ENCODE results near the gene HNRNPA2B1.
"Not testable (repeated sequence)": the region's sequence is repeated elsewhere in the genome, so short reads cannot be mapped to it uniquely, and the experiment has no call there.

The HNRNPA2B1 gene

GRCh38 chr7:26159243-26159642, 41.3 kb downstream of the HNRNPA2B1 start:
- Histone ChIP-seq H3K4me3 (ENCODE audit: extremely low read depth, insufficient read depth, low read length, poor library complexity, severe bottlenecking) (no peak overlapping the region), H3K36me3 (ENCODE audit: control insufficient read depth, insufficient read depth, low read length) (no peaks in the 10 kb centered on the region), H3K4me1 (ENCODE audit: control insufficient read depth, insufficient read depth, low read length, poor library complexity, severe bottlenecking) (peaks cover 41% of the 10 kb centered on the region), H3K27ac (ENCODE audit: low read depth, low read length, severe bottlenecking) (no peak overlapping the region), H3K9me3 (ENCODE audit: control insufficient read depth, low read length) (no peaks in the 10 kb centered on the region)
- 97 to 100% methylated on average over 2 of the region's 2 CpGs for WGBS, 2 experiments (ENCODE audit: insufficient coverage in 2 of 2)

GRCh38 chr7:26157520-26158105, 42.9 kb downstream of the HNRNPA2B1 start:
- Histone ChIP-seq H3K9me3 (ENCODE audit: control insufficient read depth, low read length) (no peaks in the 10 kb centered on the region), H3K36me3 (ENCODE audit: control insufficient read depth, insufficient read depth, low read length) (no peaks in the 10 kb centered on the region), H3K4me1 (ENCODE audit: control insufficient read depth, insufficient read depth, low read length, poor library complexity, severe bottlenecking) (peaks cover 47% of the 10 kb centered on the region), H3K27ac (ENCODE audit: low read depth, low read length, severe bottlenecking) (no peak overlapping the region), H3K4me3 (ENCODE audit: extremely low read depth, insufficient read depth, low read length, poor library complexity, severe bottlenecking) (no peak overlapping the region)
- WGBS, 2 experiments (ENCODE audit: insufficient coverage in 2 of 2), result 97 to 100% methylated on average over 1 to 4 of the region's 4 CpGs

GRCh38 chr7:26156451-26157420, 43.8 kb downstream of the HNRNPA2B1 start:
- H3K9me3 ChIP-seq (ENCODE audit: control insufficient read depth, low read length), result no peaks in the 10 kb centered on the region
- no peaks in the 10 kb centered on the region for H3K36me3 ChIP-seq (ENCODE audit: control insufficient read depth, insufficient read depth, low read length)
- peak overlapping the region; percentile 92 for H3K27ac ChIP-seq (ENCODE audit: low read depth, low read length, severe bottlenecking)
- WGBS, 2 experiments (ENCODE audit: insufficient coverage in 2 of 2), result 87 to 94% methylated on average over 13 to 16 of the region's 20 CpGs
- no peak overlapping the region for H3K4me3 ChIP-seq (ENCODE audit: extremely low read depth, insufficient read depth, low read length, poor library complexity, severe bottlenecking)
- peaks cover 47% of the 10 kb centered on the region for H3K4me1 ChIP-seq (ENCODE audit: control insufficient read depth, insufficient read depth, low read length, poor library complexity, severe bottlenecking)

GRCh38 chr7:26155531-26156375, 44.8 kb downstream of the HNRNPA2B1 start:
- Histone ChIP-seq H3K4me3 (ENCODE audit: extremely low read depth, insufficient read depth, low read length, poor library complexity, severe bottlenecking) (no peak overlapping the region), H3K27ac (ENCODE audit: low read depth, low read length, severe bottlenecking) (peak overlapping the region; percentile 92)

GRCh38 chr7:26153823-26154783, 46.4 kb downstream of the HNRNPA2B1 start:
- H3K4me3 ChIP-seq (ENCODE audit: extremely low read depth, insufficient read depth, low read length, poor library complexity, severe bottlenecking), result peak overlapping the region; percentile 54
- peaks cover 38% of the 10 kb centered on the region for H3K4me1 ChIP-seq (ENCODE audit: control insufficient read depth, insufficient read depth, low read length, poor library complexity, severe bottlenecking)
- no peaks in the 10 kb centered on the region for H3K36me3 ChIP-seq (ENCODE audit: control insufficient read depth, insufficient read depth, low read length)
- H3K27ac ChIP-seq (ENCODE audit: low read depth, low read length, severe bottlenecking), result no peak overlapping the region
- no peaks in the 10 kb centered on the region for H3K9me3 ChIP-seq (ENCODE audit: control insufficient read depth, low read length)
- WGBS, 2 experiments (ENCODE audit: insufficient coverage in 2 of 2), result 53 to 64% methylated on average over 11 to 13 of the region's 15 CpGs

More at GRCh38 chr7:26155531-26156375, 44.8 kb downstream of the HNRNPA2B1 start:
- Histone ChIP-seq H3K36me3 (ENCODE audit: control insufficient read depth, insufficient read depth, low read length) (no peaks in the 10 kb centered on the region), H3K4me1 (ENCODE audit: control insufficient read depth, insufficient read depth, low read length, poor library complexity, severe bottlenecking) (peaks cover 47% of the 10 kb centered on the region), H3K9me3 (ENCODE audit: control insufficient read depth, low read length) (no peaks in the 10 kb centered on the region)
- 75 to 89% methylated on average over 2 to 3 of the region's 8 CpGs for WGBS, 2 experiments (ENCODE audit: insufficient coverage in 2 of 2)

GRCh38 chr7:26153241-26153822, 47.2 kb downstream of the HNRNPA2B1 start:
- no peak overlapping the region for H3K27ac ChIP-seq (ENCODE audit: low read depth, low read length, severe bottlenecking)

GRCh38 chr7:26152782-26153240, 47.7 kb downstream of the HNRNPA2B1 start:
- peak overlapping the region; percentile 54 for H3K4me3 ChIP-seq (ENCODE audit: extremely low read depth, insufficient read depth, low read length, poor library complexity, severe bottlenecking)

More at GRCh38 chr7:26153241-26153822, 47.2 kb downstream of the HNRNPA2B1 start:
- peaks cover 30% of the 10 kb centered on the region for H3K4me1 ChIP-seq (ENCODE audit: control insufficient read depth, insufficient read depth, low read length, poor library complexity, severe bottlenecking)
- no peaks in the 10 kb centered on the region for H3K36me3 ChIP-seq (ENCODE audit: control insufficient read depth, insufficient read depth, low read length)
- H3K4me3 ChIP-seq (ENCODE audit: extremely low read depth, insufficient read depth, low read length, poor library complexity, severe bottlenecking), result peak overlapping the region; percentile 54
- 5 to 11% methylated on average over 17 to 18 of the region's 18 CpGs for WGBS, 2 experiments (ENCODE audit: insufficient coverage in 2 of 2)
- H3K9me3 ChIP-seq (ENCODE audit: control insufficient read depth, low read length), result no peaks in the 10 kb centered on the region

GRCh38 chr7:26151953-26152781, 48.4 kb downstream of the HNRNPA2B1 start, which contains the start of gene NFE2L3:
NFE2L3 (plus strand) TSS chr7:26152198; CDS start chr7:26152499, 301 bp downstream.
- Histone ChIP-seq H3K4me3 (ENCODE audit: extremely low read depth, insufficient read depth, low read length, poor library complexity, severe bottlenecking) (peak within 1 kb of the TSS; percentile 54), H3K36me3 (ENCODE audit: control insufficient read depth, insufficient read depth, low read length) (no peaks in the 10 kb centered on the region), H3K4me1 (ENCODE audit: control insufficient read depth, insufficient read depth, low read length, poor library complexity, severe bottlenecking) (peaks cover 28% of the 10 kb centered on the region), H3K9me3 (ENCODE audit: control insufficient read depth, low read length) (no peaks in the 10 kb centered on the region), H3K27ac (ENCODE audit: low read depth, low read length, severe bottlenecking) (no peak within 1 kb of the TSS)
- WGBS, 2 experiments (ENCODE audit: insufficient coverage in 2 of 2), result 1% methylated on average over 79 to 90 of the region's 95 CpGs

More at GRCh38 chr7:26152782-26153240, 47.7 kb downstream of the HNRNPA2B1 start:
- H3K9me3 ChIP-seq (ENCODE audit: control insufficient read depth, low read length); H3K36me3 ChIP-seq (ENCODE audit: control insufficient read depth, insufficient read depth, low read length); H3K27ac ChIP-seq (ENCODE audit: low read depth, low read length, severe bottlenecking): not testable (repeated sequence)
- H3K4me1 ChIP-seq (ENCODE audit: control insufficient read depth, insufficient read depth, low read length, poor library complexity, severe bottlenecking), result peaks cover 30% of the 10 kb centered on the region
- WGBS, 2 experiments (ENCODE audit: insufficient coverage in 2 of 2), result 0 to 7% methylated on average over 21 to 24 of the region's 54 CpGs

- WGBS, 2 experiments (ENCODE audit: insufficient coverage in 2 of 2), result 82 to 84% methylated on average over 6 to 8 of the region's 10 CpGs
- Histone ChIP-seq H3K4me3 (ENCODE audit: extremely low read depth, insufficient read depth, low read length, poor library complexity, severe bottlenecking) (peak overlapping the region; percentile 54), H3K9me3 (ENCODE audit: control insufficient read depth, low read length) (no peaks in the 10 kb centered on the region), H3K27ac (ENCODE audit: low read depth, low read length, severe bottlenecking) (no peak overlapping the region), H3K4me1 (ENCODE audit: control insufficient read depth, insufficient read depth, low read length, poor library complexity, severe bottlenecking) (peaks cover 22% of the 10 kb centered on the region), H3K36me3 (ENCODE audit: control insufficient read depth, insufficient read depth, low read length) (no peaks in the 10 kb centered on the region)
Measured at GRCh38 chr7:26151650-26151952, 48.9 kb downstream of the HNRNPA2B1 start.
